Measurements from ENCODE around the gene PLEKHA8. TPM values are rescaled to one million over a fixed set of nuclear protein-coding genes. Genes with fewer than 3 reads are reported as not detected.
A peak's percentile ranks its signal among the peaks of the same experiment; 100 is the strongest.

PLEKHA8 gene
- total RNA-seq, 2 donors from 2014 or later: 11.7 to 14.9 TPM

- H3K9me3 ChIP-seq: no peaks in the 10 kb centered on the region
- peak overlapping the region; percentile 93 for H3K4me3 ChIP-seq
- DNase-seq: peak; percentile 37
- H3K27ac ChIP-seq: peak overlapping the region; percentile 91
- H3K4me1 ChIP-seq: peaks cover 23% of the 10 kb centered on the region
- no peak for TF ChIP-seq CTCF (IDR thresholded peaks at IDR 0.05)
- peak overlapping the region in 1 of 2 donors; percentile 55 for H3K9ac ChIP-seq (ENCODE audit: low read depth in 2 of 2, low read length in 2 of 2)
- H3K36me3 ChIP-seq: no peaks in the 10 kb centered on the region
- H3K27me3 ChIP-seq: no peaks in the 10 kb centered on the region
- intact Hi-C loops (cut with DNase I): no loop called here
Observed at GRCh38 chr7:30029696-30030095, 1.5 kb downstream of the PLEKHA8 start.

- Histone ChIP-seq H3K9ac (ENCODE audit: low read depth in 2 of 2, low read length in 2 of 2) (no peak overlapping the region), H3K27me3 (no peaks in the 10 kb centered on the region), H3K4me3 (no peak overlapping the region), H3K4me1 (peaks cover 17% of the 10 kb centered on the region), H3K27ac (no peak overlapping the region), H3K9me3 (no peaks in the 10 kb centered on the region), H3K36me3 (no peaks in the 10 kb centered on the region)
- intact Hi-C loops (cut with DNase I): no loop called here
- DNase-seq: no peak
- TF ChIP-seq CTCF (IDR thresholded peaks at IDR 0.05): no peak
Observed at GRCh38 chr7:30032310-30033125, 4.3 kb downstream of the PLEKHA8 start.

- no peak overlapping the region for H3K27ac ChIP-seq
- H3K36me3 ChIP-seq: no peaks in the 10 kb centered on the region
- H3K27me3 ChIP-seq: no peaks in the 10 kb centered on the region
- no peak for DNase-seq
- no peak overlapping the region for H3K4me3 ChIP-seq
- H3K9ac ChIP-seq (ENCODE audit: low read depth in 2 of 2, low read length in 2 of 2): no peak overlapping the region
- no peaks in the 10 kb centered on the region for H3K9me3 ChIP-seq
- peaks cover 17% of the 10 kb centered on the region for H3K4me1 ChIP-seq
- intact Hi-C loops (cut with DNase I): no loop called here
- TF ChIP-seq CTCF (IDR thresholded peaks at IDR 0.05): no peak
Observed at GRCh38 chr7:30034501-30034900, 6.3 kb downstream of the PLEKHA8 start.

GRCh38 chr7:30036220-30036619 is 8.0 kb downstream of the PLEKHA8 start:
- Histone ChIP-seq H3K27ac (no peak overlapping the region), H3K4me1 (peaks cover 10% of the 10 kb centered on the region), H3K9me3 (no peaks in the 10 kb centered on the region), H3K9ac (ENCODE audit: low read depth in 2 of 2, low read length in 2 of 2) (no peak overlapping the region), H3K4me3 (no peak overlapping the region), H3K36me3 (no peaks in the 10 kb centered on the region), H3K27me3 (no peaks in the 10 kb centered on the region)
- intact Hi-C loops (cut with DNase I): no loop called here
- no peak for TF ChIP-seq CTCF (IDR thresholded peaks at IDR 0.05)
- no peak for DNase-seq

GRCh38 chr7:30038196-30038980 is 10.2 kb downstream of the PLEKHA8 start:
- no peak for TF ChIP-seq CTCF (IDR thresholded peaks at IDR 0.05)
- Histone ChIP-seq H3K9ac (ENCODE audit: low read depth in 2 of 2, low read length in 2 of 2) (no peak overlapping the region), H3K4me1 (no peaks in the 10 kb centered on the region), H3K9me3 (no peaks in the 10 kb centered on the region), H3K27me3 (no peaks in the 10 kb centered on the region), H3K27ac (no peak overlapping the region), H3K36me3 (no peaks in the 10 kb centered on the region), H3K4me3 (no peak overlapping the region)
- DNase-seq: no peak
- intact Hi-C loops (cut with DNase I): no loop called here
